ENCODE data around the gene LANCL2. TPM values are rescaled to one million over a fixed set of nuclear protein-coding genes. Genes with fewer than 3 reads are reported as not detected.

The LANCL2 gene
- total RNA-seq, 5 donors from 2014 or later (not counting 1 experiment from before 2014, with no cell fraction given) = 5.0 to 6.4 (median 6.1) TPM

- H3K27me3 Mint-ChIP-seq = no peaks in the 10 kb centered on the region
- H3K27ac ChIP-seq (ENCODE audit: low read length) = no peak overlapping the region
- H3K36me3 ChIP-seq (ENCODE audit: control insufficient read depth in 2 of 2, extremely low read depth in 1 of 2, insufficient read depth in 1 of 2, low read length in 1 of 2) = peaks cover 0 to 7% of the 10 kb centered on the region in 2 donors
- H3K4me3 Mint-ChIP-seq = no peak overlapping the region
- H3K9me3 Mint-ChIP-seq = no peaks in the 10 kb centered on the region
- ChIA-PET POLR2A (no interaction called here), CTCF (no interaction called here)
- peaks cover 8% of the 10 kb centered on the region for H3K36me3 Mint-ChIP-seq
- 67% methylated on average over 1 of the region's 3 CpGs for WGBS (ENCODE audit: insufficient coverage)
- no peaks in the 10 kb centered on the region for H3K9me3 ChIP-seq
- H3K4me1 Mint-ChIP-seq = no peaks in the 10 kb centered on the region
- H3K4me1 ChIP-seq (ENCODE audit: control insufficient read depth in 1 of 2, extremely low read depth in 1 of 2, insufficient read depth in 2 of 2, low read length in 2 of 2) = no peaks in the 10 kb centered on the region
- H3K27me3 ChIP-seq (replicated peaks in 1 of 2; ENCODE audit: control insufficient read depth in 2 of 2, extremely low read depth in 1 of 2, insufficient read depth in 2 of 2, low read length in 1 of 2) = no peaks in the 10 kb centered on the region
- H3K27ac Mint-ChIP-seq = no peak overlapping the region
- H3K4me3 ChIP-seq (ENCODE audit: control insufficient read depth in 1 of 2, extremely low read depth in 1 of 2, low read length in 1 of 2) = no peak overlapping the region
- no peak for ATAC-seq (replicated peaks in 1 of 4)
- no peak for DNase-seq
These were observed 55.4 kb downstream of the LANCL2 start for GRCh38 chr7:55420530-55420929.

GRCh38 chr7:55423277-55423711 lies 58.2 kb downstream of the LANCL2 start:
- no peaks in the 10 kb centered on the region for H3K4me1 Mint-ChIP-seq
- H3K27me3 Mint-ChIP-seq = no peaks in the 10 kb centered on the region
- H3K4me1 ChIP-seq (ENCODE audit: control insufficient read depth in 1 of 2, extremely low read depth in 1 of 2, insufficient read depth in 2 of 2, low read length in 2 of 2) = no peaks in the 10 kb centered on the region
- 87% methylated on average over 5 of the region's 5 CpGs for WGBS (ENCODE audit: insufficient coverage)
- H3K27me3 ChIP-seq (replicated peaks in 1 of 2; ENCODE audit: control insufficient read depth in 2 of 2, extremely low read depth in 1 of 2, insufficient read depth in 2 of 2, low read length in 1 of 2) = no peaks in the 10 kb centered on the region
- ChIA-PET CTCF (interaction anchor here (1.1 to 1.3 kb wide), 1 partner anchor 8 kb away, joined by 3 read pairs; no protein-coding TSS in a partner anchor), POLR2A (no interaction called here)
- H3K4me3 Mint-ChIP-seq = no peak overlapping the region
- no peak overlapping the region for H3K27ac ChIP-seq (ENCODE audit: low read length)
- peaks cover 0 to 15% of the 10 kb centered on the region in 2 donors for H3K36me3 ChIP-seq (ENCODE audit: control insufficient read depth in 2 of 2, extremely low read depth in 1 of 2, insufficient read depth in 1 of 2, low read length in 1 of 2)
- ATAC-seq (replicated peaks in 1 of 4) = no peak
- H3K4me3 ChIP-seq (ENCODE audit: control insufficient read depth in 1 of 2, extremely low read depth in 1 of 2, low read length in 1 of 2) = no peak overlapping the region
- no peaks in the 10 kb centered on the region for H3K9me3 Mint-ChIP-seq
- H3K36me3 Mint-ChIP-seq = peaks cover 22% of the 10 kb centered on the region
- H3K27ac Mint-ChIP-seq = no peak overlapping the region
- no peaks in the 10 kb centered on the region for H3K9me3 ChIP-seq
- DNase-seq = no peak

GRCh38 chr7:55423891-55424290 lies 58.8 kb downstream of the LANCL2 start:
- no peak overlapping the region for H3K4me3 Mint-ChIP-seq
- Histone ChIP-seq H3K4me3 (ENCODE audit: control insufficient read depth in 1 of 2, extremely low read depth in 1 of 2, low read length in 1 of 2) (no peak overlapping the region), H3K36me3 (ENCODE audit: control insufficient read depth in 2 of 2, extremely low read depth in 1 of 2, insufficient read depth in 1 of 2, low read length in 1 of 2) (peaks cover 0 to 17% of the 10 kb centered on the region in 2 donors), H3K4me1 (ENCODE audit: control insufficient read depth in 1 of 2, extremely low read depth in 1 of 2, insufficient read depth in 2 of 2, low read length in 2 of 2) (no peaks in the 10 kb centered on the region), H3K27me3 (replicated peaks in 1 of 2; ENCODE audit: control insufficient read depth in 2 of 2, extremely low read depth in 1 of 2, insufficient read depth in 2 of 2, low read length in 1 of 2) (no peaks in the 10 kb centered on the region), H3K27ac (ENCODE audit: low read length) (no peak overlapping the region), H3K9me3 (no peaks in the 10 kb centered on the region)
- CTCF ChIA-PET = interaction anchor here (1.1 to 1.3 kb wide), 1 partner anchor 9 kb away, joined by 3 read pairs; no protein-coding TSS in a partner anchor
- no peaks in the 10 kb centered on the region for H3K9me3 Mint-ChIP-seq
- no peaks in the 10 kb centered on the region for H3K27me3 Mint-ChIP-seq
- 100% methylated on average over 4 of the region's 5 CpGs for whole genome bisulfite sequencing (ENCODE audit: insufficient coverage)
- H3K4me1 Mint-ChIP-seq = no peaks in the 10 kb centered on the region
- H3K36me3 Mint-ChIP-seq = peaks cover 24% of the 10 kb centered on the region
- POLR2A ChIA-PET = no interaction called here
- H3K27ac Mint-ChIP-seq = no peak overlapping the region
- no peak for ATAC-seq (replicated peaks in 1 of 4)
- no peak for DNase-seq

GRCh38 chr7:55425141-55425752 lies 60.1 kb downstream of the LANCL2 start:
- H3K4me3 Mint-ChIP-seq = no peak overlapping the region
- H3K36me3 Mint-ChIP-seq = peaks cover 24% of the 10 kb centered on the region
- ATAC-seq (replicated peaks in 1 of 4) (no peak), DNase-seq (no peak)
- Histone ChIP-seq H3K27ac (ENCODE audit: low read length) (no peak overlapping the region), H3K4me3 (ENCODE audit: control insufficient read depth in 1 of 2, extremely low read depth in 1 of 2, low read length in 1 of 2) (no peak overlapping the region), H3K4me1 (ENCODE audit: control insufficient read depth in 1 of 2, extremely low read depth in 1 of 2, insufficient read depth in 2 of 2, low read length in 2 of 2) (no peaks in the 10 kb centered on the region), H3K27me3 (replicated peaks in 1 of 2; ENCODE audit: control insufficient read depth in 2 of 2, extremely low read depth in 1 of 2, insufficient read depth in 2 of 2, low read length in 1 of 2) (no peaks in the 10 kb centered on the region), H3K9me3 (no peaks in the 10 kb centered on the region), H3K36me3 (ENCODE audit: control insufficient read depth in 2 of 2, extremely low read depth in 1 of 2, insufficient read depth in 1 of 2, low read length in 1 of 2) (peaks cover 0 to 17% of the 10 kb centered on the region in 2 donors)
- 89% methylated on average over 8 of the region's 11 CpGs for WGBS (ENCODE audit: insufficient coverage)
- H3K27ac Mint-ChIP-seq = no peak overlapping the region
- no peaks in the 10 kb centered on the region for H3K4me1 Mint-ChIP-seq
- POLR2A ChIA-PET = interaction anchor here in 1 of 2 donors (0.6 kb wide), 1 partner anchor 612 kb away, joined by 8 read pairs; no protein-coding TSS in a partner anchor
- CTCF ChIA-PET = interaction anchor here in 1 of 2 donors (0.6 kb wide), 1 partner anchor 165 kb away, joined by 3 read pairs; no protein-coding TSS in a partner anchor
- no peaks in the 10 kb centered on the region for H3K27me3 Mint-ChIP-seq
- no peaks in the 10 kb centered on the region for H3K9me3 Mint-ChIP-seq

- Mint-ChIP-seq H3K4me3 (no peak overlapping the region), H3K27ac (no peak overlapping the region), H3K27me3 (no peaks in the 10 kb centered on the region), H3K9me3 (no peaks in the 10 kb centered on the region), H3K4me1 (no peaks in the 10 kb centered on the region), H3K36me3 (peaks cover 24% of the 10 kb centered on the region)
- ChIA-PET CTCF (no interaction called here), POLR2A (no interaction called here)
- H3K27ac ChIP-seq (ENCODE audit: low read length) = no peak overlapping the region
- 83% methylated on average over 11 of the region's 12 CpGs for WGBS (ENCODE audit: insufficient coverage)
- DNase-seq (no peak), ATAC-seq (replicated peaks in 1 of 4) (no peak)
- H3K27me3 ChIP-seq (replicated peaks in 1 of 2; ENCODE audit: control insufficient read depth in 2 of 2, extremely low read depth in 1 of 2, insufficient read depth in 2 of 2, low read length in 1 of 2) = no peaks in the 10 kb centered on the region
- no peaks in the 10 kb centered on the region for H3K4me1 ChIP-seq (ENCODE audit: control insufficient read depth in 1 of 2, extremely low read depth in 1 of 2, insufficient read depth in 2 of 2, low read length in 2 of 2)
- no peak overlapping the region for H3K4me3 ChIP-seq (ENCODE audit: control insufficient read depth in 1 of 2, extremely low read depth in 1 of 2, low read length in 1 of 2)
- H3K36me3 ChIP-seq (ENCODE audit: control insufficient read depth in 2 of 2, extremely low read depth in 1 of 2, insufficient read depth in 1 of 2, low read length in 1 of 2) = peaks cover 0 to 17% of the 10 kb centered on the region in 2 donors
- no peaks in the 10 kb centered on the region for H3K9me3 ChIP-seq
These were observed 61.5 kb downstream of the LANCL2 start for GRCh38 chr7:55426676-55427075.

GRCh38 chr7:55427342-55427741 lies 62.2 kb downstream of the LANCL2 start:
- H3K36me3 ChIP-seq (ENCODE audit: control insufficient read depth in 2 of 2, extremely low read depth in 1 of 2, insufficient read depth in 1 of 2, low read length in 1 of 2) = peaks cover 0 to 17% of the 10 kb centered on the region in 2 donors
- Mint-ChIP-seq H3K36me3 (peaks cover 24% of the 10 kb centered on the region), H3K4me1 (no peaks in the 10 kb centered on the region), H3K27ac (no peak overlapping the region), H3K27me3 (no peaks in the 10 kb centered on the region), H3K4me3 (no peak overlapping the region), H3K9me3 (no peaks in the 10 kb centered on the region)
- H3K9me3 ChIP-seq = no peaks in the 10 kb centered on the region
- ChIA-PET POLR2A (no interaction called here), CTCF (no interaction called here)
- no peak overlapping the region for H3K4me3 ChIP-seq (ENCODE audit: control insufficient read depth in 1 of 2, extremely low read depth in 1 of 2, low read length in 1 of 2)
- WGBS (ENCODE audit: insufficient coverage) = 29% methylated on average over 1 of the region's 4 CpGs
- DNase-seq = no peak
- H3K4me1 ChIP-seq (ENCODE audit: control insufficient read depth in 1 of 2, extremely low read depth in 1 of 2, insufficient read depth in 2 of 2, low read length in 2 of 2) = no peaks in the 10 kb centered on the region
- H3K27ac ChIP-seq (ENCODE audit: low read length) = no peak overlapping the region
- no peak for ATAC-seq (replicated peaks in 1 of 4)
- no peaks in the 10 kb centered on the region for H3K27me3 ChIP-seq (replicated peaks in 1 of 2; ENCODE audit: control insufficient read depth in 2 of 2, extremely low read depth in 1 of 2, insufficient read depth in 2 of 2, low read length in 1 of 2)

All from T-cell (primary cell).